ENCODE results near the gene WDPCP. TPM values are rescaled to one million over a fixed set of nuclear protein-coding genes. Genes with fewer than 3 reads are reported as not detected.
"Not testable (repeated sequence)": the region's sequence is repeated elsewhere in the genome, so short reads cannot be mapped to it uniquely, and the experiment has no call there.

WDPCP gene
- total RNA-seq, 1 donor from 2014 or later = 30.7 TPM

DNA sequence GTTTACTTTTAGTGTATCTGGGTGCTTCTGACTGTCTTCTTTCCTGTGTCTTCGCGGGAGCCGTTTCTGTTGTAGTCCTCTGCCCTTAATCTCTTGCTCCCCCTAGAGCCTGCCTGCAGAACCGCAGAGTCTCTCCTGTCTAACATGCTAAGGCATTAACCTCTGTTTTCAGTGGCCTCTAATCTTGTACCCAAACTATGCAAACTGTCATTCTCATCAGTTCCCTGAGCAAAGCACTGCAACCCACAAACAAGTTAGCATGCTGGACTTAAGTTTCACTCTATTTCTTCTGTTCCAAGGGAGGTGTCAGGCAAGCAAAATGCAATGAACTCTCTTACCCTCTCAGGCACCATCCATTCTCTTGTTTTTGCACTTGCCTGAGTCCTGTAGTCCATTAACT, 399.3 kb downstream of the WDPCP start:
- no peak overlapping the region for H3K27ac Mint-ChIP-seq
- TF ChIP-seq CTCF (IDR thresholded peaks at IDR 0.05; ENCODE audit: unreplicated experiment) = no peak

GRCh38 chr2:63186331-63186730, 401.9 kb downstream of the WDPCP start:
- H3K4me1 Mint-ChIP-seq = no peaks in the 10 kb centered on the region
- H3K9me3 Mint-ChIP-seq = peaks cover 40% of the 10 kb centered on the region
- peaks cover 17% of the 10 kb centered on the region for H3K36me3 Mint-ChIP-seq
- no peak for DNase-seq (ENCODE audit: low spot score in 2 of 2, unreplicated experiment in 2 of 2)
- no peaks in the 10 kb centered on the region for H3K27me3 Mint-ChIP-seq (ENCODE audit: low read depth)
- no peak overlapping the region for H3K27ac Mint-ChIP-seq
- TF ChIP-seq CTCF (IDR thresholded peaks at IDR 0.05; ENCODE audit: unreplicated experiment) = no peak
- no peak overlapping the region for H3K4me3 Mint-ChIP-seq

More for the DNA sequence above, 399.3 kb downstream of the WDPCP start:
- DNase-seq (ENCODE audit: low spot score in 2 of 2, unreplicated experiment in 2 of 2) = no peak
- H3K4me3 Mint-ChIP-seq = no peak overlapping the region
- H3K4me1 Mint-ChIP-seq = peaks cover 6% of the 10 kb centered on the region
- peaks cover 31% of the 10 kb centered on the region for H3K9me3 Mint-ChIP-seq
- H3K27me3 Mint-ChIP-seq (ENCODE audit: low read depth) = no peaks in the 10 kb centered on the region
- H3K36me3 Mint-ChIP-seq = peaks cover 17% of the 10 kb centered on the region

DNA sequence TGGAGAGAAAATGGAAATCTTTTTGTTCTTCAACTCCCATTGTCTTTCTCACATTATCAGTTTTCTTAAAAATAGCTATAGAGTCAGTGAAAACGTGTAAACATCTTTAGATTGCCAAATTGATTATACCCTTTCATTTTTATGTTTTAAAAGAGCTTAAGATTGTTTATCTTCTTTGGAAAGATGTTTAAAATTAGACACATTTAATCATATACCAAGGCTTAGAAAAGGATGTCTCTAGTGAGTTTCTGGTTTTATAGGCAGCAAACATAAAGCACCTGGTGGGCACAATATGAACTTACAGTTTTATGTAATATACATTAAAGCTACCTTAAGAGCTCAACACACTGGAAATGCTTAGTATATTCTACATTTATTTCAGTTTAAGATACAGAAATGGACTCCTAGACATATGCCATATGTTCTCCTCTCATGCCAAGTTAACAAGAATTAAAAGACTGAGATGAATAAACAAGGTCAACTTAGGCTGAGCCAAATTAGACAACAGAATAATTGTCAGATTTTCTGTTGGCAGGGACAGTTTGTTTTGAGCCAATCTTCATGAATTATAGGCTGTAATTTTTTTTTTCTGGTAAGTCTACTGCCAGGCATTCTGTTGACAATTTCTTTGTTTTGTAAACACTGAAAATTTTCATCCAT, 425.0 kb downstream of the WDPCP start:
- Mint-ChIP-seq H3K9me3 (peaks cover 25% of the 10 kb centered on the region), H3K4me3 (no peak overlapping the region), H3K27ac (no peak overlapping the region), H3K4me1 (no peaks in the 10 kb centered on the region), H3K36me3 (peaks cover 19% of the 10 kb centered on the region), H3K27me3 (ENCODE audit: low read depth) (no peaks in the 10 kb centered on the region)
- no peak for DNase-seq (ENCODE audit: low spot score in 2 of 2, unreplicated experiment in 2 of 2)
- TF ChIP-seq CTCF (IDR thresholded peaks at IDR 0.05; ENCODE audit: unreplicated experiment) = no peak

- no peak overlapping the region for H3K27ac Mint-ChIP-seq
- H3K27me3 Mint-ChIP-seq (ENCODE audit: low read depth) = no peaks in the 10 kb centered on the region
- TF ChIP-seq CTCF (IDR thresholded peaks at IDR 0.05; ENCODE audit: unreplicated experiment) = no peak
- H3K9me3 Mint-ChIP-seq = peaks cover 8% of the 10 kb centered on the region
- H3K4me3 Mint-ChIP-seq = no peak overlapping the region
- no peaks in the 10 kb centered on the region for H3K4me1 Mint-ChIP-seq
- H3K36me3 Mint-ChIP-seq = peaks cover 3% of the 10 kb centered on the region
- no peak for DNase-seq (ENCODE audit: low spot score in 2 of 2, unreplicated experiment in 2 of 2)
Measured at GRCh38 chr2:63159262-63159661, 429.0 kb downstream of the WDPCP start.

DNA sequence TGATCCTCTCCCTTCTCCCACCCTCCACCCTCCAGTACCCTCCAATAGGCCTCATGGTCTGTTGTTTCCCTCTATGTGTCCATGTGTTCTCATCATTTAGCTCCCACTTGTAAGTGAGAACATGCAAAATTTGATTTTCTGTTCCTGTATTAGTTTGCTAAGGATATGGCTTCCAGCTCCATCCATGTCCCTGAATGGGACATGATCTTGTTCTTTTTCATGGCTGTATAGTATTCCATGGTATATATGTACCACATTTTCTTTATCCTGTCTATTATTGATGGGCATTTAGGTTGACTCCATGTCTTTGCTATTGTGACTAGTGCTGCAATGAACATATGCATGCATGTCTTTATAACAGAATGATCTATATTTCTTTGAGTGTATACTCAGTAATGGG, 451.6 kb downstream of the WDPCP start:
- DNase-seq (ENCODE audit: low spot score in 2 of 2, unreplicated experiment in 2 of 2); H3K4me3 Mint-ChIP-seq; H3K27me3 Mint-ChIP-seq (ENCODE audit: low read depth); H3K4me1 Mint-ChIP-seq; H3K27ac Mint-ChIP-seq: not testable (repeated sequence)
- Mint-ChIP-seq H3K9me3 (peaks cover 68% of the 10 kb centered on the region), H3K36me3 (peaks cover 52% of the 10 kb centered on the region)

- Mint-ChIP-seq H3K9me3 (peaks cover 55% of the 10 kb centered on the region), H3K4me1 (no peaks in the 10 kb centered on the region), H3K27ac (no peak overlapping the region), H3K27me3 (ENCODE audit: low read depth) (no peaks in the 10 kb centered on the region), H3K4me3 (no peak overlapping the region), H3K36me3 (peaks cover 33% of the 10 kb centered on the region)
- DNase-seq (ENCODE audit: low spot score in 2 of 2, unreplicated experiment in 2 of 2) = no peak
- no peak for TF ChIP-seq CTCF (IDR thresholded peaks at IDR 0.05; ENCODE audit: unreplicated experiment)
Measured at GRCh38 chr2:63132020-63132419, 456.3 kb downstream of the WDPCP start.

Data from mesothelial cell of epicardium (in vitro differentiated cells).